ENCODE data around the gene POLDIP2.

Gene POLDIP2

DNA sequence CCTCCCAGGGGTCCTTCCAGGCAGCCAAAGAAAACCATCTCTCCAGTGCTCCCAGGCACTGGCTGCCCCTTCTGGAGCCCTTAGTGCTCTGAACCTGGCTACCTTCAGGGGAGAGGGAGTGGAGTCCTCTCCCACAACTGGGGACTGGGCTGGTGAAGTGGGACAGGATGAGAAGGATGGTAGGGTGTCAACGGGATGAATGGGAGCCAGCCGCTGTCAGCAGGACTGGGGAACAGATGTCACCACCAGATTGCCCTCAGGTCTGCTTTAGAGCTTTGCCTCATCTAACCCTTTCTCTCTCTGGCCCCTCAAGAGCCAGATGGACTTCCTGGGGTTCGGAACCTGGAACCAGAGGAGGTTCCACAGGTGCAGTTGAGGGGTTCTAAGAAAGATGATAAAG is 8.2 kb upstream of the POLDIP2 start:
- no peaks in the 10 kb centered on the region for H3K4me1 ChIP-seq (ENCODE audit: control insufficient read depth, insufficient read depth, low read length, poor library complexity, severe bottlenecking)
- no peak overlapping the region for H3K27ac ChIP-seq (ENCODE audit: insufficient read depth, low read length, poor library complexity, severe bottlenecking)
- H3K9me3 ChIP-seq (ENCODE audit: control insufficient read depth, low read length) = no peaks in the 10 kb centered on the region
- no peak for DNase-seq
- peaks cover 47% of the 10 kb centered on the region for H3K36me3 ChIP-seq (ENCODE audit: control insufficient read depth, insufficient read depth, low read length)
- no peaks in the 10 kb centered on the region for H3K27me3 ChIP-seq (replicated peaks; ENCODE audit: control insufficient read depth, insufficient read depth, low read length, poor library complexity, severe bottlenecking)
- H3K4me3 ChIP-seq (ENCODE audit: insufficient read depth, low read depth, low read length, poor library complexity, severe bottlenecking) = no peak overlapping the region

DNA sequence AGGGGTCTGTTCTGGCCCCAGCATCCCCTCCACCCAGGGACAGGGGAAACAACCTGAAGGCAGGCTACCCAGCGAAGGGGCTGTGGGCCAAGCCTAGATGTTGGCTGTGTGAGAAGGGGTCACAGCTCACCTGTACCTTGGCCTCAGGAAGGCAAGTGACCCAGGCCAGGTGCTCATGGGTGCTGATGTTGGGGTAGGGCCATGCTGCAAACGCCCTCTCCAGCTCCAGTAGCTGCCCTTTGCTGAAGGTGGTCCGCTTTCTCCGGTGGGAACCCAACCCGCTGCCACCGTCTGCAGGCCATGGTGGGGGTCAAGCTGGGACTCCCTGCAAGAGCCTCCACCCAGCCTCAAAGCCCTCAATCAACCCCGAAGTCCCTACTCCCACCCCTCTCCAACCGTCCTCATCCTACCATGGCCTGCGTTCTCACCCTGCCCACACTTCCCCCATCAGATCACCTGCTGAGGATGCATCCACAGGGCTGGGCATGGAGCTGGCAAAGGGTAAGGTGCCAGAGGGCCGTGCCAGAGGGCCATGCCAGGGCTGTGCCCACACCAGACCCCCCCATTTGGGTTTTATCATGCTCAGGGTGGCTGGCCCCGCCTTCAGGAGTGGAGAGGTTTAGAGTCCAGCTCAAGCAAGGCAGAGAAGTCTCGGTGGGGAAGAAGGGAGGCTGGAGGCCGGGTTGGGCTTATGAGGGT is 7.5 kb upstream of the POLDIP2 start, which contains the start of gene SEBOX:
Gene SEBOX (minus strand): TSS at position 535 of the 699 bp plus-strand sequence. CDS start 48 bp downstream, at position 487.
- peaks cover 54% of the 10 kb centered on the region for H3K36me3 ChIP-seq (ENCODE audit: control insufficient read depth, insufficient read depth, low read length)
- no peaks in the 10 kb centered on the region for H3K27me3 ChIP-seq (replicated peaks; ENCODE audit: control insufficient read depth, insufficient read depth, low read length, poor library complexity, severe bottlenecking)
- no peak within 1 kb of the TSS for H3K27ac ChIP-seq (ENCODE audit: insufficient read depth, low read length, poor library complexity, severe bottlenecking)
- H3K4me3 ChIP-seq (ENCODE audit: insufficient read depth, low read depth, low read length, poor library complexity, severe bottlenecking) = no peak within 1 kb of the TSS
- no peaks in the 10 kb centered on the region for H3K4me1 ChIP-seq (ENCODE audit: control insufficient read depth, insufficient read depth, low read length, poor library complexity, severe bottlenecking)
- no peak for DNase-seq
- H3K9me3 ChIP-seq (ENCODE audit: control insufficient read depth, low read length) = no peaks in the 10 kb centered on the region

DNA sequence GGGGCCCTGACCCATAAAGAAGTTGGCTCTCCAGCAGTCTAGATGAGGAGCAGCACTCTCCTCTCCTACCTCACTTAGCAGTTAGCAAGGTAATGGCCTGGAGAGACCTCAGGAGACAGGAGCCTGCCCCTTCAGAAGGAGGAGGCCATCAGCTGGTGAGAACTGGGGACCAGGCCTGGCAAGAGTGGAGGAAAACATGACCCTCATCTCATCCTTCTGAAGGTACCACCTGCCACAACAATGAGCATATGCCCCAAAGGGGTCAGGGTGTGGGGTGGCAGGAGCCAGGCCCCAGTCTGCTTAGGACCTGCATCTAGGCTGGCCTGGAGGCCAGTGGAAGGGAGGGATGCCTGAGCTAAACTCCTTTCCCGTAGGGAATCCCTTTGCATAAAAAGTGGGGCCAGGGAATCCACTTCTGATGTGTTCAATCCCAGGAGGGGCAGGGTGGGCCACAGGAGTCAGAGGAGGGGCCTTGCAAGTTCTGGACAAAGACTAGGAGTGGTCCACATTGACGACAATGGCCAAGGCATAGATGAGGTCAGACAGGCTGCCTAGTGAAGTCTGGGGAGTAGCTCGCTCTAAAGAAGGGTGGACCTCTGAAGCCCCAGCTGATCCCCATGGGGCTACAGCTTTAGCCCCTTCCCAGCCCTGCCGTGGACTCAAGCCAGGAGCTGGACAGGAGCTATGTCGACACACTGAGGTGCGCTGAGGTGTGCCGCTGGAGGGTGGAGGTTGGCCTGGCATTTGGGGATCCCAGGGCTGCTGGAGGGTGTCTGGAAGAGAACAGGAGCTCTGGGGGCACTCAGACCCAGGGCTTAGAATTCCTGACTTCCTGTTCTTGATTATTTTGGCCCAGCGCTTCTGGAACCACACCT is 6.7 kb upstream of the POLDIP2 start:
- Histone ChIP-seq H3K4me3 (ENCODE audit: insufficient read depth, low read depth, low read length, poor library complexity, severe bottlenecking) (no peak overlapping the region), H3K4me1 (ENCODE audit: control insufficient read depth, insufficient read depth, low read length, poor library complexity, severe bottlenecking) (no peaks in the 10 kb centered on the region), H3K27me3 (replicated peaks; ENCODE audit: control insufficient read depth, insufficient read depth, low read length, poor library complexity, severe bottlenecking) (no peaks in the 10 kb centered on the region), H3K27ac (ENCODE audit: insufficient read depth, low read length, poor library complexity, severe bottlenecking) (no peak overlapping the region), H3K9me3 (ENCODE audit: control insufficient read depth, low read length) (no peaks in the 10 kb centered on the region), H3K36me3 (ENCODE audit: control insufficient read depth, insufficient read depth, low read length) (peaks cover 54% of the 10 kb centered on the region)
- no peak for DNase-seq

DNA sequence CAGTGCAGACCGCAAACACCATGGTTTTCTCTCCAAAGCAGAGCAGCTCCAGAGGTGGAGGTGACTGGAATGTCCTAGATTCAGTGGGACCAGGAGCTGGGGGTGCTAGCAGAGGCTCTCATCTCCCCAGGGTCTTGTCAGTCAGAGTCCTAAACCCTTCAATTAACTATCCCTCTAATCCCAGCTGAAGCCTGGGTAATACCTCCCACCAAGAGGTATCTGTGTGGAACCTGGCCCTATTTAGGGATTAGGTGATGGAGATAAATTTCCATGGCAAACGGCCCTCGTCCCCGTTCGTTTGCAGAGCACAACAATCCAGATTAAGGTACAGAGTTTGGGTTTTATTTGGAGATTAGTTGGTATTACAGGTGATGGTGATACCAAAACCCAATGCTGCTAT is 5.9 kb upstream of the POLDIP2 start:
- H3K4me3 ChIP-seq (ENCODE audit: insufficient read depth, low read depth, low read length, poor library complexity, severe bottlenecking) = no peak overlapping the region
- no peak overlapping the region for H3K27ac ChIP-seq (ENCODE audit: insufficient read depth, low read length, poor library complexity, severe bottlenecking)
- peaks cover under 1% of the 10 kb centered on the region for H3K4me1 ChIP-seq (ENCODE audit: control insufficient read depth, insufficient read depth, low read length, poor library complexity, severe bottlenecking)
- H3K36me3 ChIP-seq (ENCODE audit: control insufficient read depth, insufficient read depth, low read length) = peaks cover 54% of the 10 kb centered on the region
- H3K9me3 ChIP-seq (ENCODE audit: control insufficient read depth, low read length) = no peaks in the 10 kb centered on the region
- H3K27me3 ChIP-seq (replicated peaks; ENCODE audit: control insufficient read depth, insufficient read depth, low read length, poor library complexity, severe bottlenecking) = no peaks in the 10 kb centered on the region
- no peak for DNase-seq

- H3K36me3 ChIP-seq (ENCODE audit: control insufficient read depth, insufficient read depth, low read length) = peaks cover 46% of the 10 kb centered on the region
Measured at GRCh38 chr17:28357901-28358197, 522 bp upstream of the POLDIP2 start.

GRCh38 chr17:28350271-28350670 is 7.1 kb downstream of the POLDIP2 start:
- Histone ChIP-seq H3K36me3 (ENCODE audit: control insufficient read depth, insufficient read depth, low read length) (peaks cover 86% of the 10 kb centered on the region), H3K4me1 (ENCODE audit: control insufficient read depth, insufficient read depth, low read length, poor library complexity, severe bottlenecking) (no peaks in the 10 kb centered on the region), H3K27me3 (replicated peaks; ENCODE audit: control insufficient read depth, insufficient read depth, low read length, poor library complexity, severe bottlenecking) (no peaks in the 10 kb centered on the region), H3K4me3 (ENCODE audit: insufficient read depth, low read depth, low read length, poor library complexity, severe bottlenecking) (no peak overlapping the region), H3K9me3 (ENCODE audit: control insufficient read depth, low read length) (no peaks in the 10 kb centered on the region), H3K27ac (ENCODE audit: insufficient read depth, low read length, poor library complexity, severe bottlenecking) (no peak overlapping the region)
- no peak for DNase-seq

More at GRCh38 chr17:28357901-28358197, 522 bp upstream of the POLDIP2 start:
- Histone ChIP-seq H3K27me3 (replicated peaks; ENCODE audit: control insufficient read depth, insufficient read depth, low read length, poor library complexity, severe bottlenecking) (no peaks in the 10 kb centered on the region), H3K27ac (ENCODE audit: insufficient read depth, low read length, poor library complexity, severe bottlenecking) (peak overlapping the region; percentile 77), H3K4me3 (ENCODE audit: insufficient read depth, low read depth, low read length, poor library complexity, severe bottlenecking) (peak overlapping the region; percentile 85), H3K9me3 (ENCODE audit: control insufficient read depth, low read length) (no peaks in the 10 kb centered on the region), H3K4me1 (ENCODE audit: control insufficient read depth, insufficient read depth, low read length, poor library complexity, severe bottlenecking) (peaks cover 11% of the 10 kb centered on the region)
- DNase-seq = no peak

DNA sequence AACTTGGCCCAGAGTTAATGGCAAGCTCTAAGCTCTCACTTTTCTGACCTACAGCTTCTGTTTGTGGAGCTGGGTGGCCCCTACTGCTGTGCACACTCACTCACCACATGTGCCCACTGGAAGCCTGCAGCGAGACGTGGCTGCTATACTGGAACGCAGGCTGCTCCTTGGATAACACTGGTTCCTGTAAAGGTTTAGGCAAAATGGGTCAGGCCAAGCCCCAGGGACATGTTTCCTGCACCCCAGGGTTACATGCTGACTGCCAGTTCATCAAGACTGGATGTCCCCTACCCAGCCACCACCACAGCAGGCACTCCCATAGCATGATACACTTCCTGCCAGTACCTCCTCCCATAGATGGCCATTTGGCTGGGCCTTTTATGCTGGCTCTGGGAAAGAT is 8.3 kb downstream of the POLDIP2 start:
- Histone ChIP-seq H3K4me3 (ENCODE audit: insufficient read depth, low read depth, low read length, poor library complexity, severe bottlenecking) (no peak overlapping the region), H3K27ac (ENCODE audit: insufficient read depth, low read length, poor library complexity, severe bottlenecking) (no peak overlapping the region), H3K9me3 (ENCODE audit: control insufficient read depth, low read length) (no peaks in the 10 kb centered on the region), H3K4me1 (ENCODE audit: control insufficient read depth, insufficient read depth, low read length, poor library complexity, severe bottlenecking) (no peaks in the 10 kb centered on the region), H3K27me3 (replicated peaks; ENCODE audit: control insufficient read depth, insufficient read depth, low read length, poor library complexity, severe bottlenecking) (no peaks in the 10 kb centered on the region), H3K36me3 (ENCODE audit: control insufficient read depth, insufficient read depth, low read length) (peaks cover 89% of the 10 kb centered on the region)
- no peak for DNase-seq

- no peak for DNase-seq
- H3K36me3 ChIP-seq (ENCODE audit: control insufficient read depth, insufficient read depth, low read length) = peaks cover 87% of the 10 kb centered on the region
- no peaks in the 10 kb centered on the region for H3K27me3 ChIP-seq (replicated peaks; ENCODE audit: control insufficient read depth, insufficient read depth, low read length, poor library complexity, severe bottlenecking)
- no peak overlapping the region for H3K27ac ChIP-seq (ENCODE audit: insufficient read depth, low read length, poor library complexity, severe bottlenecking)
- no peaks in the 10 kb centered on the region for H3K9me3 ChIP-seq (ENCODE audit: control insufficient read depth, low read length)
- H3K4me3 ChIP-seq (ENCODE audit: insufficient read depth, low read depth, low read length, poor library complexity, severe bottlenecking) = no peak overlapping the region
- no peaks in the 10 kb centered on the region for H3K4me1 ChIP-seq (ENCODE audit: control insufficient read depth, insufficient read depth, low read length, poor library complexity, severe bottlenecking)
Measured at GRCh38 chr17:28347261-28347891, 10.0 kb downstream of the POLDIP2 start.

- Histone ChIP-seq H3K36me3 (ENCODE audit: control insufficient read depth, insufficient read depth, low read length) (peaks cover 86% of the 10 kb centered on the region), H3K27ac (ENCODE audit: insufficient read depth, low read length, poor library complexity, severe bottlenecking) (no peak overlapping the region)
- DNase-seq = no peak
Measured at GRCh38 chr17:28346746-28347246, 10.5 kb downstream of the POLDIP2 start.

DNA sequence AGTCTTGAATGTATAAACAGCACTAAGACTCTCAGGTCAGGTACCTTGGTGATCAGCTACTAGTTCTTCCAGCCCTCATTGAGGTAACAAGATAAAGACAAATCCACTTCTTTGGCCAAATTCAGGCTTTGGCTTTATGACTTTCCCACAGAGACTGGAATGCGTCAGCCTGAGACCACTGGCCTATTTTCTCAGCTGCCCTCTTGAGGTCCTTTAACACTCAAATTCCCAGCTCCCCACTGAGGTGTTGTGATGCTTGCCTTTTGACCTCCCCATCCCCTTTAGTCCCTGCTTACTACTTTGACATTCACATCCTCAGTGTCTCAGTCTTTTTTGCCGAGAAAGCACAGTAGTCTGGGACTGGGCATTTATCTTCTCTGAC is 11.1 kb downstream of the POLDIP2 start:
- H3K4me1 ChIP-seq (ENCODE audit: control insufficient read depth, insufficient read depth, low read length, poor library complexity, severe bottlenecking) = no peaks in the 10 kb centered on the region
- no peak overlapping the region for H3K4me3 ChIP-seq (ENCODE audit: insufficient read depth, low read depth, low read length, poor library complexity, severe bottlenecking)
- DNase-seq = no peak
- no peak overlapping the region for H3K27ac ChIP-seq (ENCODE audit: insufficient read depth, low read length, poor library complexity, severe bottlenecking)
- peaks cover 85% of the 10 kb centered on the region for H3K36me3 ChIP-seq (ENCODE audit: control insufficient read depth, insufficient read depth, low read length)
- no peaks in the 10 kb centered on the region for H3K9me3 ChIP-seq (ENCODE audit: control insufficient read depth, low read length)
- H3K27me3 ChIP-seq (replicated peaks; ENCODE audit: control insufficient read depth, insufficient read depth, low read length, poor library complexity, severe bottlenecking) = no peaks in the 10 kb centered on the region

More at GRCh38 chr17:28346746-28347246, 10.5 kb downstream of the POLDIP2 start:
- H3K4me3 ChIP-seq (ENCODE audit: insufficient read depth, low read depth, low read length, poor library complexity, severe bottlenecking) = no peak overlapping the region
- H3K4me1 ChIP-seq (ENCODE audit: control insufficient read depth, insufficient read depth, low read length, poor library complexity, severe bottlenecking) = no peaks in the 10 kb centered on the region
- no peaks in the 10 kb centered on the region for H3K9me3 ChIP-seq (ENCODE audit: control insufficient read depth, low read length)
- H3K27me3 ChIP-seq (replicated peaks; ENCODE audit: control insufficient read depth, insufficient read depth, low read length, poor library complexity, severe bottlenecking) = no peaks in the 10 kb centered on the region

All from effector memory CD4-positive, alpha-beta T cell (primary cell).